GM12865 (cell line): Measurements from ENCODE around the gene RELN.

ENCODE experiments used
- DNase-seq: peaks from one replicate; pipeline ENCODE4 v3.0.0; 2010; ENCODE audit warnings: low read depth
- H3K4me3 ChIP-seq: 2 replicates; pipeline ENCODE4 v1.5.1; 2011; ENCODE audit warnings: mild to moderate bottlenecking, low read depth, low read length, control low read depth
- TF ChIP-seq, protein P1 (sequence below): IDR thresholded peaks from 2 replicates; pipeline ENCODE4 v1.5.1; 2011; ENCODE audit warnings: low read length, control low read depth, low read depth, inconsistent platforms; ENCODE audit not compliant: insufficient read depth; ENCODE audit errors: missing control alignments

Gene RELN

DNA sequence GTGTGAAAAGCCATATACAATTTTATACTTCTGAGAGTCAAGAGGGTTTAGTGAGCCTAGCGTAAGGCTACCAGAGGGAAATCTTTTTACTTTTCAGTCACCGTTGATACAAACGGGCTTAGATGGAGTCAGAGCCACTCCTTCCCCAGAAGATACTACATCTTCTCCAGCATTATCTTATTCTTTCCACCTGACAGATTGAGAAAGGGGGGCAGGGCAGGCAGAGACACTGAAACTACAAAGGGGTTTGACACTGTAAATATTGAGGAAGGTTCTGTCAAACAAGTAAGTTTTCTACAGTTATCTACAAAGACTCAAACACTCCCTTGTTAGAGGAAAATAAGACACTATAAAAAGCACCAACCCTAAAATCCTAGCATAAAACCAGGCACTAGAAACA lies 100.0 kb downstream of the RELN start:
- no peak for DNase-seq
- TF ChIP-seq, protein P1, sequence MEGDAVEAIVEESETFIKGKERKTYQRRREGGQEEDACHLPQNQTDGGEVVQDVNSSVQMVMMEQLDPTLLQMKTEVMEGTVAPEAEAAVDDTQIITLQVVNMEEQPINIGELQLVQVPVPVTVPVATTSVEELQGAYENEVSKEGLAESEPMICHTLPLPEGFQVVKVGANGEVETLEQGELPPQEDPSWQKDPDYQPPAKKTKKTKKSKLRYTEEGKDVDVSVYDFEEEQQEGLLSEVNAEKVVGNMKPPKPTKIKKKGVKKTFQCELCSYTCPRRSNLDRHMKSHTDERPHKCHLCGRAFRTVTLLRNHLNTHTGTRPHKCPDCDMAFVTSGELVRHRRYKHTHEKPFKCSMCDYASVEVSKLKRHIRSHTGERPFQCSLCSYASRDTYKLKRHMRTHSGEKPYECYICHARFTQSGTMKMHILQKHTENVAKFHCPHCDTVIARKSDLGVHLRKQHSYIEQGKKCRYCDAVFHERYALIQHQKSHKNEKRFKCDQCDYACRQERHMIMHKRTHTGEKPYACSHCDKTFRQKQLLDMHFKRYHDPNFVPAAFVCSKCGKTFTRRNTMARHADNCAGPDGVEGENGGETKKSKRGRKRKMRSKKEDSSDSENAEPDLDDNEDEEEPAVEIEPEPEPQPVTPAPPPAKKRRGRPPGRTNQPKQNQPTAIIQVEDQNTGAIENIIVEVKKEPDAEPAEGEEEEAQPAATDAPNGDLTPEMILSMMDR, result no peak
- H3K4me3 ChIP-seq, result no peak overlapping the region

DNA sequence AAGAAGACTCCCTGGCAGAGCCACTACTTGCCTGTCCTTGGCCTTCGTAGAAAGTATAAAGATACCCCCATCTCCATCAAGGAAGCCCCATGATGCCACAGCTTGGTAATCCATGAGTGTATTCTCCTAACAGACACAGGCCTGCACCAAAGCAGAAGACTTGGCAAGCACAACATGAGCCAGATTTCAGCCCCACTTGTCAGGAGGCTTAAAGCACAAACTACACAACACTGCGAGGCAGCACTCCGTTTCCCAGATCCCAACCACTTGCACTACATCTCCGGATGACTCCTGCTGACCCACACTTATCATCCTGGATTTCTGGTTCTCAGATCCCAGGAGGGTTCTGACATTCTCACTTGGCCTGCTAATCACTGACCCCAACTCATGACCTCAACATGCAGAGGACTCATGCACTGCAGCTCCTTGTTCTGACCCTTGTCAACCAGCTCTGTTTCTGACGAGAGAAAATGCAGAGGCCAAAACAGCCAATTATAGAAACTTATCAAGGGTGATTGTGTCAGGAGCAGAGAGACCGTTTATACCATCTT lies 100.8 kb downstream of the RELN start:
- H3K4me3 ChIP-seq, result no peak overlapping the region
- TF ChIP-seq, protein P1, result no peak
- no peak for DNase-seq

DNA sequence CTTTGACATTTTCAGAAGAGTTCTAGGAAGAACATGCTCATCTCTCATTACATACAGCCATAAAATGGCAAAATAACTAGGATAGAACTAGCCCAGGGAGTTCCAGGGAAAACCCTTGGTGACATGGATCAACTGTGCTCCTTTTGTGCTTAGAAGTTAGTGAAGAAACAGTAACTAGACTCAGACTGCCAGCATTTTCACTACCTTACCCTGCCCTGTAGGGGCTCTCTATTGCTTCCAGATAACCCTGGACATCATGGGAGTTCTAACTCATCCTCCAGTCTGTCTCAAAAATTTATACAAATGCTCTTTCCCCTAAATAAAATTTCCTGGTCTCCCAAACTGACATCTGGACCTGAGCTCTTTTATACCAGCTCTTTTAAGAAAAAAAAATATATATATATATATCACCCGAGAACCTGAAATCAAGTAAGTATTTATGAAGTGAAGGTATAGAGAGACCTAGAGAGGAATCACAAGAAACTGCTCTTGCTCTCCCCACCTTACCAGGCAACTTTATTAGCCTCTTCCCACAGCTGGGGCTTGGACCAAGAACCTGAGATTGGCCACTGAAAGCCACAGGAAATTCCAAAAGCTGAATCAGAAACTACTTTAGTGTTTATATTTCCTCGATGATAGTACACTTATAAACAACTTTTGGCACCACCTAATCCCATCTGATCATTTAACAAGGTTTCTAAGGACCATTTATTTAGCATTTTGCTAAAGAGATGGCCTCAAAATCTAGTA lies 101.4 kb downstream of the RELN start:
- TF ChIP-seq, protein P1, result no peak
- DNase-seq, result no peak
- H3K4me3 ChIP-seq, result no peak overlapping the region

DNA sequence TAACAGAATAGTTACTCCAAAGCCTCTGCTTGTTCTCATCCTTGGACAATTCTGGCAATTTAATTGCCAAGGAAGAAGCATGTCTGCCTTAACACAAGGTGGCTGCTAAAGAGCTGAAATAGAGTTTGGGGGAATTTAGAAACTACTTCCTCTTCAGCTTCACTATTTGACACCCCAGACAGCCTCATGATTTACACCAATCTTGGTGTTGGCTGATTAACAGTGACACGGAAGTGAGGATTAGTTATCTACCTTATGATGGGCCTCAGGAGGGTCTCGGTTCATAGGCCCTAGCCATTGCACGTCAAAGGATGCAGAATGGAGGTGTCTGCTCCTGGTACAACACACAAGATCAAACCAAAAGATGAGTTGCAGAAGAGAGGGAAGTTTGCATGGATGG lies 102.4 kb downstream of the RELN start:
- DNase-seq, result no peak
- H3K4me3 ChIP-seq, result no peak overlapping the region
- TF ChIP-seq, protein P1, result no peak

DNA sequence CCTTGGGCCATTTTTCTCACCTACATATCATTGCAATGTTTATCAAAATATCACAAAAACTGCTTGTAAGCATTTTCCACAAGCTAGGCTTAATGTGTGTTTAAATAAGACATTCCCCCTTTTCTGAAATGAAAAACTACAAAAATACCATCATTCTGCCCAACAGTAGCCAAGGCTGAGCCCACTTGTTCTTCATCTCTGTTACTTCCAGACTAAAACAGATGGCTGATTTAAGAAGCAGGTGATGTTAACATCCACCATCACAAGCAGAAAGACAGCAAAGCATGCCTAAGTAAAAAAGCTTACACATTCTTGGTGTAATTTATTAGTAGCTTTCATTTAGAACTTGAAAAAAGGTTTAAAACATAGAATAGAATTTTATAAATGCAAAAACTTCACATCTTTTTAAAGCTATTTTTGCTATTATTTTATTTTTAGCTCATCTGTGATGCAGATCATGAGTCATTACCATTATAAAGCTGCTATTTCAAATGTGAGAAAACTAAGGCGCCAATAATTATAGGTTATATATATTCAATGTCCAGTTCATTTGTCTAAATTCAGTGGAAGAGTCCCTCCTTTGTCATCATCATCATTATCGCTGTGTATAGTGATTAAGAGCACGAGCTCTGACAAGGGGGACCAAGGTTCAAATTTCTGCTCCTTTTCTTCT lies 109.4 kb downstream of the RELN start:
- no peak for DNase-seq
- H3K4me3 ChIP-seq, result no peak overlapping the region
- TF ChIP-seq, protein P1, result no peak

DNA sequence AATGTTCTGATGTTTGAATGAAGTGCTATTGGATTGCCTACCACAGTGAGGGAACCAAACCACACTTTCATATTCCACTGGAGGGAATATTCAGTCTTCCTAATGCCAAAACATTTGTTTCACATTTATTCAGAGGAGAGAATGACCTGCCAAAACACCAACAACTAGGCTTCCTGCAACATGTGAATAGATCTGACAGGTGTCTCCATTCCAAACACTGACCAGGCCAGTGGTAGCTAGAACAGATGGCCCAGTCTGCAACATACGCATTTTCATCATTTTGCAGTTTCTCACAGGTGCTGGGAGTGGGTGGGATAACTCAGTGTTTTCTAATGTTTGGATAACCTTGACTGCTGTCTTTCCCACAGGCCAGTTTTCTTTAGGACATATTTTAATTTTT lies 110.0 kb downstream of the RELN start:
- DNase-seq, result no peak
- H3K4me3 ChIP-seq, result no peak overlapping the region
- TF ChIP-seq, protein P1, result no peak
